Activated CD4-positive, alpha-beta T cell treated with anti-CD3 and anti-CD28 coated beads, Interleukin-2, amount 50 U/mL, for 16 hours (primary cell): Measurements from ENCODE around the gene FAM161B.
A peak's percentile ranks its signal among the peaks of the same experiment; 100 is the strongest.
"Not testable (repeated sequence)": the region's sequence is repeated elsewhere in the genome, so short reads cannot be mapped to it uniquely, and the experiment has no call there.

ENCODE experiments used
- DNase-seq: peaks from one replicate; pipeline ENCODE4 v3.0.0-alpha.2; 2020

Gene FAM161B

GRCh38 chr14:73949752-73950734 is at the start of gene FAM161B, which contains the start of gene COQ6:
TSS of gene FAM161B (minus strand) at chr14:73950094. CDS start at chr14:73950026, 68 bp downstream.
TSS of gene COQ6 (plus strand) at chr14:73950302. CDS start at chr14:73950333, 31 bp downstream.
- DNase-seq: peak; percentile 97

- DNase-seq: no peak
These were observed 48.8 kb upstream of the FAM161B start for GRCh38 chr14:73998726-73999125.

- no peak for DNase-seq
These were observed 48.1 kb upstream of the FAM161B start for GRCh38 chr14:73997944-73998447.

GRCh38 chr14:73997108-73997943 is 47.4 kb upstream of the FAM161B start:
- DNase-seq: no peak

- DNase-seq: no peak
These were observed 46.8 kb upstream of the FAM161B start for GRCh38 chr14:73996731-73997107.

GRCh38 chr14:73995977-73996378 is 46.1 kb upstream of the FAM161B start:
- no peak for DNase-seq

GRCh38 chr14:73994926-73995325 is 45.0 kb upstream of the FAM161B start:
- DNase-seq: not testable (repeated sequence)

GRCh38 chr14:73991092-73991491 is 41.2 kb upstream of the FAM161B start:
- no peak for DNase-seq

- not testable (repeated sequence) for DNase-seq
These were observed 38.8 kb upstream of the FAM161B start for GRCh38 chr14:73988656-73989055.

GRCh38 chr14:73988065-73988464 is 38.2 kb upstream of the FAM161B start:
- no peak for DNase-seq

GRCh38 chr14:73977896-73978295 is 28.0 kb upstream of the FAM161B start:
- no peak for DNase-seq

GRCh38 chr14:73976125-73976524 is 26.2 kb upstream of the FAM161B start:
- DNase-seq: no peak

- DNase-seq: no peak
These were observed 23.6 kb upstream of the FAM161B start for GRCh38 chr14:73973497-73973896.

- DNase-seq: no peak
These were observed 19.0 kb upstream of the FAM161B start for GRCh38 chr14:73968885-73969284.

GRCh38 chr14:73965216-73965615 is 15.3 kb upstream of the FAM161B start:
- no peak for DNase-seq

- no peak for DNase-seq
These were observed 11.3 kb upstream of the FAM161B start for GRCh38 chr14:73961192-73961591.

- no peak for DNase-seq
These were observed 8.7 kb upstream of the FAM161B start for GRCh38 chr14:73958591-73958990.

GRCh38 chr14:73955674-73956073 is 5.8 kb upstream of the FAM161B start:
- DNase-seq: no peak

GRCh38 chr14:73953731-73954130 is 3.8 kb upstream of the FAM161B start:
- no peak for DNase-seq

- no peak for DNase-seq
These were observed 4.7 kb downstream of the FAM161B start for GRCh38 chr14:73945159-73945670.

GRCh38 chr14:73944432-73945158 is 5.3 kb downstream of the FAM161B start:
- no peak for DNase-seq

- DNase-seq: peak; percentile 18
These were observed 6.8 kb downstream of the FAM161B start for GRCh38 chr14:73943083-73943482.
